ENCODE data around the gene PRPS1.

DNA sequence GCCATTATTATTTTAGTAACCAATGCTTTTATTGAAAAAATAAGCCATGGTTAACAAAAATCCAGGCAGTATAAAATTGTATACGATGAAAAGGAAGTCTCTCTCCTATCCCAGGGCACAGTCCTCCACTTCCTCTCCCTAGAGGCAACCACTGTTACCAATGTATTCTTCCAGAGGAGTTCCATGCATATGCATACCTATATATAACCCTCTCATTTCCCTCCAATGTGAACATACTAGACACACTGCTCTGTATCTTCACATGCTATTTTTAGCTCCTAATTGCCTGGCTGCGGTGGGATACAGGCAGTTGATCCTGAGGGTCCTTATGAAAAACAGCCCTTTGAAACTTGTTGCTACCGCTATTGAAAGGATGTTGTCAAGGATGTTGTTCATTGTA, 33.8 kb downstream of the PRPS1 start:
- TF ChIP-seq, protein P1, sequence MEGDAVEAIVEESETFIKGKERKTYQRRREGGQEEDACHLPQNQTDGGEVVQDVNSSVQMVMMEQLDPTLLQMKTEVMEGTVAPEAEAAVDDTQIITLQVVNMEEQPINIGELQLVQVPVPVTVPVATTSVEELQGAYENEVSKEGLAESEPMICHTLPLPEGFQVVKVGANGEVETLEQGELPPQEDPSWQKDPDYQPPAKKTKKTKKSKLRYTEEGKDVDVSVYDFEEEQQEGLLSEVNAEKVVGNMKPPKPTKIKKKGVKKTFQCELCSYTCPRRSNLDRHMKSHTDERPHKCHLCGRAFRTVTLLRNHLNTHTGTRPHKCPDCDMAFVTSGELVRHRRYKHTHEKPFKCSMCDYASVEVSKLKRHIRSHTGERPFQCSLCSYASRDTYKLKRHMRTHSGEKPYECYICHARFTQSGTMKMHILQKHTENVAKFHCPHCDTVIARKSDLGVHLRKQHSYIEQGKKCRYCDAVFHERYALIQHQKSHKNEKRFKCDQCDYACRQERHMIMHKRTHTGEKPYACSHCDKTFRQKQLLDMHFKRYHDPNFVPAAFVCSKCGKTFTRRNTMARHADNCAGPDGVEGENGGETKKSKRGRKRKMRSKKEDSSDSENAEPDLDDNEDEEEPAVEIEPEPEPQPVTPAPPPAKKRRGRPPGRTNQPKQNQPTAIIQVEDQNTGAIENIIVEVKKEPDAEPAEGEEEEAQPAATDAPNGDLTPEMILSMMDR (conservative IDR thresholded peaks at IDR 0.05 in 1 of 2, IDR thresholded peaks at IDR 0.05 in 1 of 2; ENCODE audit: low read depth in 1 of 2, low read length in 2 of 2), result no peak
- TF ChIP-seq EZH2 (IDR thresholded peaks at IDR 0.05; ENCODE audit: low read length, missing control alignments), result no peak

Measured in fibroblast of lung (primary cell).